Smooth muscle cell (in vitro differentiated cells): ENCODE measurements around the gene PXYLP1. TPM values are rescaled to one million over a fixed set of nuclear protein-coding genes. Genes with fewer than 3 reads are reported as not detected.
A peak's percentile ranks its signal among the peaks of the same experiment; 100 is the strongest.
"Not testable (repeated sequence)": the region's sequence is repeated elsewhere in the genome, so short reads cannot be mapped to it uniquely, and the experiment has no call there.

Experiments
- DNase-seq: peaks from one replicate; lab custom pipeline; 2025; ENCODE audit not compliant: unreplicated experiment; lab: John Stamatoyannopoulos, UW
- H2AFZ ChIP-seq: fragments of 200-600 bp; sonication (generic); 2 replicates; pipeline ENCODE4 v1.6.0; 2016; ENCODE audit warnings: antibody characterized with exemption, low read depth, mild to moderate bottlenecking
- H3F3A ChIP-seq: fragments of 200-600 bp; sonication (generic); 2 replicates; pipeline ENCODE4 v1.6.0; 2017; ENCODE audit warnings: antibody characterized with exemption, low read depth
- H3K27ac ChIP-seq: fragments of 200-600 bp; sonication (generic); 2 replicates; pipeline ENCODE4 v1.5.1; 2016; ENCODE audit warnings: low read depth, mild to moderate bottlenecking
- H3K27me3 ChIP-seq: fragments of 200-600 bp; sonication (generic); 2 replicates; pipeline ENCODE4 v1.6.1; 2016; ENCODE audit warnings: low read depth, mild to moderate bottlenecking
- H3K36me3 ChIP-seq: fragments of 200-600 bp; sonication (generic); 2 replicates; pipeline ENCODE4 v1.5.1; 2016; ENCODE audit warnings: low read depth
- H3K4me1 ChIP-seq: fragments of 200-600 bp; sonication (generic); 2 replicates; pipeline ENCODE4 v1.5.1; 2016; ENCODE audit warnings: low read depth
- H3K4me2 ChIP-seq: fragments of 200-600 bp; sonication (generic); 2 replicates; pipeline ENCODE4 v1.6.0; 2016; ENCODE audit warnings: mild to moderate bottlenecking
- H3K4me3 ChIP-seq: fragments of 200-600 bp; sonication (generic); 2 replicates; pipeline ENCODE4 v1.5.1; 2016; ENCODE audit warnings: mild to moderate bottlenecking
- H3K79me2 ChIP-seq: fragments of 200-600 bp; sonication (generic); 2 replicates; pipeline ENCODE4 v1.6.0; 2016; ENCODE audit warnings: low read depth, mild to moderate bottlenecking
- H3K9ac ChIP-seq: fragments of 200-600 bp; sonication (generic); 2 replicates; pipeline ENCODE4 v1.6.0; 2016; ENCODE audit warnings: low read depth
- H3K9me3 ChIP-seq: fragments of 200-600 bp; sonication (generic); replicated peaks from 2 replicates; pipeline ENCODE4 v1.5.1; 2016; ENCODE audit warnings: low read depth
- H4K20me1 ChIP-seq: fragments of 200-600 bp; sonication (generic); 2 replicates; pipeline ENCODE4 v1.6.0; 2016; ENCODE audit warnings: low read depth
- WGBS: methylation state at CpG from one replicate; pipeline ENCODE4 v1.1.7; 2016; ENCODE audit warnings: low lambda C conversion rate; 5-methylcytosine and 5-hydroxymethylcytosine counted together
- polyA plus RNA-seq: library from polyadenylated mRNA; unstranded; fragments of >200 nt; fragmentation: Nextera tagmentation; extraction: Ambion mirVana; gene quantifications from 2 replicates; pipeline ENCODE4 v1.2.1, GENCODE V29; 2016
- total RNA-seq: library from RNA; depleted of rRNA; stranded (reverse); fragments of >200 nt; gene quantifications from 2 replicates; pipeline ENCODE4 v1.2.3, GENCODE V29; 2014
- TF ChIP-seq, protein P1 (sequence below): fragments of 200-600 bp; sonication (generic); IDR thresholded peaks from 2 replicates; pipeline ENCODE4 v1.5.1; 2017; ENCODE audit warnings: borderline replicate concordance, mild to moderate bottlenecking, antibody characterized with exemption; ENCODE audit not compliant: insufficient read depth, poor library complexity, severe bottlenecking

PXYLP1 gene
- total and polyA plus RNA-seq, 2 experiments from 2014 or later, result 3.3 to 5.6 TPM

DNA sequence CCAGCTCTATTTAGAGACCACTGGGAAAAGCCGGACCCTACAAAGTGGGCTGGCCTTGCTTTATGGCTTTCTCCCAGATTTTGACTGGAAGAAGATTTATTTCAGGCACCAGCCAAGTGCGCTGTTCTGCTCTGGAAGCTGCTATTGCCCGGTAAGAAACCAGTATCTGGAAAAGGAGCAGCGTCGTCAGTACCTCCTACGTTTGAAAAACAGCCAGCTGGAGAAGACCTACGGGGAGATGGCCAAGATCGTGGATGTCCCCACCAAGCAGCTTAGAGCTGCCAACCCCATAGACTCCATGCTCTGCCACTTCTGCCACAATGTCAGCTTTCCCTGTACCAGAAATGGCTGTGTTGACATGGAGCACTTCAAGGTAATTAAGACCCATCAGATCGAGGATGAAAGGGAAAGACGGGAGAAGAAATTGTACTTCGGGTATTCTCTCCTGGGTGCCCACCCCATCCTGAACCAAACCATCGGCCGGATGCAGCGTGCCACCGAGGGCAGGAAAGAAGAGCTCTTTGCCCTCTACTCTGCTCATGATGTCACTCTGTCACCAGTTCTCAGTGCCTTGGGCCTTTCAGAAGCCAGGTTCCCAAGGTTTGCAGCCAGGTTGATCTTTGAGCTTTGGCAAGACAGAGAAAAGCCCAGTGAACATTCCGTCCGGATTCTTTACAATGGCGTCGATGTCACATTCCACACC lies 60.9 kb downstream of the PXYLP1 start:
- Histone ChIP-seq H3K4me1 (peaks cover 9% of the 10 kb centered on the region), H3K27me3 (no peaks in the 10 kb centered on the region), H3K4me2 (no peak overlapping the region), H2AFZ (no peak overlapping the region), H3K36me3 (no peaks in the 10 kb centered on the region), H3K79me2 (no peaks in the 10 kb centered on the region), H4K20me1 (no peaks in the 10 kb centered on the region), H3F3A (no peaks in the 10 kb centered on the region), H3K9ac (no peak overlapping the region), H3K4me3 (no peak overlapping the region), H3K27ac (no peak overlapping the region), H3K9me3 (no peaks in the 10 kb centered on the region)
- DNase-seq, result no peak
- WGBS, result 96% methylated on average over 19 of the region's 19 CpGs
- TF ChIP-seq, protein P1, sequence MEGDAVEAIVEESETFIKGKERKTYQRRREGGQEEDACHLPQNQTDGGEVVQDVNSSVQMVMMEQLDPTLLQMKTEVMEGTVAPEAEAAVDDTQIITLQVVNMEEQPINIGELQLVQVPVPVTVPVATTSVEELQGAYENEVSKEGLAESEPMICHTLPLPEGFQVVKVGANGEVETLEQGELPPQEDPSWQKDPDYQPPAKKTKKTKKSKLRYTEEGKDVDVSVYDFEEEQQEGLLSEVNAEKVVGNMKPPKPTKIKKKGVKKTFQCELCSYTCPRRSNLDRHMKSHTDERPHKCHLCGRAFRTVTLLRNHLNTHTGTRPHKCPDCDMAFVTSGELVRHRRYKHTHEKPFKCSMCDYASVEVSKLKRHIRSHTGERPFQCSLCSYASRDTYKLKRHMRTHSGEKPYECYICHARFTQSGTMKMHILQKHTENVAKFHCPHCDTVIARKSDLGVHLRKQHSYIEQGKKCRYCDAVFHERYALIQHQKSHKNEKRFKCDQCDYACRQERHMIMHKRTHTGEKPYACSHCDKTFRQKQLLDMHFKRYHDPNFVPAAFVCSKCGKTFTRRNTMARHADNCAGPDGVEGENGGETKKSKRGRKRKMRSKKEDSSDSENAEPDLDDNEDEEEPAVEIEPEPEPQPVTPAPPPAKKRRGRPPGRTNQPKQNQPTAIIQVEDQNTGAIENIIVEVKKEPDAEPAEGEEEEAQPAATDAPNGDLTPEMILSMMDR, result no peak

DNA sequence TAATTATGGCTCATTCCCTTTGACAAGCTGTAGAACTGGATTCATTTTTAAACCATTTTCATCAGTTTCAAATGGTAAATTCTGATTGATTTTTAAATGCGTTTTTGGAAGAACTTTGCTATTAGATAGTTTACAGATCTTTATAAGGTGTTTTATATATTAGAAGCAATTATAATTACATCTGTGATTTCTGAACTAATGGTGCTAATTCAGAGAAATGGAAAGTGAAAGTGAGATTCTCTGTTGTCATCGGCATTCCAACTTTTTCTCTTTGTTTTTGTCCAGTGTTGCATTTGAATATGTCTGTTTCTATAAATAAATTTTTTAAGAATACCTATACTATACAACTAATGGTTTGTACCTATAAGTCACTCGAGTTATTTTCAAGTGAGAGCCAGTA lies 62.7 kb downstream of the PXYLP1 start:
- Histone ChIP-seq H3K4me3 (no peak overlapping the region), H3K9ac (peak overlapping the region; percentile 41), H2AFZ (no peak overlapping the region)

DNA sequence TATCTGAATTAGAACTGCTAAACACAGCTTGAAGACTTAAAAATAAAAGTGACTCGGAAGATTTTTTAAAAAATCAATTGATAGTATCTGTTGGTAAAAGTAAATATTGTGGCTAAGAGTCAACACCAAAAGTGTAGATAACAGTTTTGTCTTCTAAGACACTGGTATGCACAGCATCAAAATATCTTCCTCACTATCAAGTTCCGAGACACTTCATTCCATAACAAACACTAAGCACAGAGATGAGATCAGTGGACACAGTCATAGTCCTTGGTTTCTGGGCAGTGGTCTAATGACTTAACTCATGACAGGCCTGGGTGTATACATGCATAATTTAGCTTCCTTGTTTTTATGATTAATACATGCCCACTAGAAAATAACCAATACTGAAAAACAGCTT lies 63.2 kb downstream of the PXYLP1 start:
- Histone ChIP-seq H2AFZ (no peak overlapping the region), H3K4me1 (peaks cover 9% of the 10 kb centered on the region), H3K9me3 (no peaks in the 10 kb centered on the region), H3K4me3 (no peak overlapping the region), H3K9ac (no peak overlapping the region), H3K36me3 (no peaks in the 10 kb centered on the region), H3K4me2 (peak overlapping the region; percentile 60), H3K79me2 (no peaks in the 10 kb centered on the region), H3K27ac (peak overlapping the region; percentile 66), H3F3A (no peaks in the 10 kb centered on the region), H4K20me1 (no peaks in the 10 kb centered on the region), H3K27me3 (no peaks in the 10 kb centered on the region)
- WGBS, result 16% methylated on average over 2 of the region's 2 CpGs
- no peak for DNase-seq
- TF ChIP-seq, protein P1, result no peak

More for the DNA sequence above, 62.7 kb downstream of the PXYLP1 start:
- 90% methylated on average over 3 of the region's 3 CpGs for WGBS
- DNase-seq, result no peak
- H3K9me3 ChIP-seq, result no peaks in the 10 kb centered on the region
- TF ChIP-seq, protein P1, result no peak
- H3K4me2 ChIP-seq, result peak overlapping the region; percentile 60
- H3K27me3 ChIP-seq, result no peaks in the 10 kb centered on the region
- H3K36me3 ChIP-seq, result no peaks in the 10 kb centered on the region
- H3K27ac ChIP-seq, result peak overlapping the region; percentile 66
- H4K20me1 ChIP-seq, result no peaks in the 10 kb centered on the region
- H3K4me1 ChIP-seq, result peaks cover 9% of the 10 kb centered on the region
- H3K79me2 ChIP-seq, result no peaks in the 10 kb centered on the region
- H3F3A ChIP-seq, result no peaks in the 10 kb centered on the region

DNA sequence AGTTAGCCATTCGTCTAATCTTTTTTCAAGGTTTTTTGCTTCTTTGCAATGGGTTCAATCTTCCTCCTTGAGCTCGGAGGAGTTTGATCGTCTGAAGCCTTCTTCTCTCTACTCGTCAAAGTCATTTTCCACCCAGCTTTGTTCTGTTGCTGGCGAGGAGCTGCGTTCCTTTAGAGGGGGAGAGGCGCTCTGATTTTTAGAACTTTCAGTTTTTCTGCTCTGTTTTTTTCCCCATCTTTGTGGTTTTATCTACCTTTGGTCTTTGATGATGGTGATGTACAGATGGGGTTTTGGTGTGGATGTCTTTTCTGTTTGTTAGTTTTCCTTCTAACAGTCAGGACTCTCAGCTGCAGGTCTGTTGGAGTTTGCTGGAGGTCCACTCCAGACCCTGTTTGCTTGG lies 68.8 kb downstream of the PXYLP1 start:
- H4K20me1 ChIP-seq, H3K4me2 ChIP-seq, H3K4me3 ChIP-seq, H3K4me1 ChIP-seq, H3K9me3 ChIP-seq, H3K36me3 ChIP-seq, H3K79me2 ChIP-seq, H3F3A ChIP-seq, H3K27me3 ChIP-seq, H3K27ac ChIP-seq, H2AFZ ChIP-seq, DNase-seq, H3K9ac ChIP-seq: not testable (repeated sequence)
- WGBS, result 94% methylated on average over 7 of the region's 7 CpGs
